HUES6 (cell line): Measurements from ENCODE around the gene ITGA11.

ENCODE experiments used
- H3K27ac ChIP-seq: 2 replicates; pipeline ENCODE4 v1.7.0; 2013; ENCODE audit warnings: low read depth, mild to moderate bottlenecking, low read length, inconsistent platforms
- H3K27me3 ChIP-seq: 2 replicates; pipeline ENCODE4 v1.6.1; 2013; ENCODE audit warnings: low read length; ENCODE audit not compliant: control insufficient read depth, insufficient read depth
- H3K36me3 ChIP-seq: 2 replicates; pipeline ENCODE4 v1.6.1; 2013; ENCODE audit warnings: low read length; ENCODE audit not compliant: control insufficient read depth, insufficient read depth
- H3K4me1 ChIP-seq: 2 replicates; pipeline ENCODE4 v1.6.1; 2013; ENCODE audit warnings: low read length; ENCODE audit not compliant: control insufficient read depth, insufficient read depth
- H3K4me3 ChIP-seq: 2 replicates; pipeline ENCODE4 v1.5.1; 2013; ENCODE audit warnings: low read depth, low read length
- H3K9ac ChIP-seq: one replicate; pipeline ENCODE4 v1.6.1; 2013; ENCODE audit warnings: mild to moderate bottlenecking, low read length
- H3K9me3 ChIP-seq: 2 replicates; pipeline ENCODE4 v1.6.1; 2013; ENCODE audit warnings: low read depth, low read length; ENCODE audit not compliant: control insufficient read depth, insufficient read depth

ITGA11 gene

GRCh38 chr15:68447209-68447608 is 15.2 kb upstream of the ITGA11 start:
- no peaks in the 10 kb centered on the region; the same call in 1 of the 2 replicates for H3K27me3 ChIP-seq
- H3K4me3 ChIP-seq, result no peak overlapping the region
- H3K36me3 ChIP-seq, result no peaks in the 10 kb centered on the region
- no peaks in the 10 kb centered on the region for H3K4me1 ChIP-seq
- H3K9ac ChIP-seq, result no peak overlapping the region
- H3K27ac ChIP-seq, result no peak overlapping the region
- H3K9me3 ChIP-seq, result no peaks in the 10 kb centered on the region

- no peak overlapping the region for H3K27ac ChIP-seq
- no peaks in the 10 kb centered on the region for H3K9me3 ChIP-seq
- no peaks in the 10 kb centered on the region for H3K36me3 ChIP-seq
- H3K27me3 ChIP-seq, result no peaks in the 10 kb centered on the region; the same call in 1 of the 2 replicates
- H3K4me1 ChIP-seq, result no peaks in the 10 kb centered on the region
- no peak overlapping the region for H3K9ac ChIP-seq
- no peak overlapping the region for H3K4me3 ChIP-seq
Observed at GRCh38 chr15:68445351-68445750, 13.4 kb upstream of the ITGA11 start.

- no peak overlapping the region for H3K27ac ChIP-seq
- no peak overlapping the region for H3K9ac ChIP-seq
- no peak overlapping the region for H3K4me3 ChIP-seq
- no peaks in the 10 kb centered on the region for H3K9me3 ChIP-seq
- no peaks in the 10 kb centered on the region for H3K4me1 ChIP-seq
- no peaks in the 10 kb centered on the region for H3K36me3 ChIP-seq
- H3K27me3 ChIP-seq, result peaks cover 7% of the 10 kb centered on the region
Observed at GRCh38 chr15:68444336-68444735, 12.4 kb upstream of the ITGA11 start.

DNA sequence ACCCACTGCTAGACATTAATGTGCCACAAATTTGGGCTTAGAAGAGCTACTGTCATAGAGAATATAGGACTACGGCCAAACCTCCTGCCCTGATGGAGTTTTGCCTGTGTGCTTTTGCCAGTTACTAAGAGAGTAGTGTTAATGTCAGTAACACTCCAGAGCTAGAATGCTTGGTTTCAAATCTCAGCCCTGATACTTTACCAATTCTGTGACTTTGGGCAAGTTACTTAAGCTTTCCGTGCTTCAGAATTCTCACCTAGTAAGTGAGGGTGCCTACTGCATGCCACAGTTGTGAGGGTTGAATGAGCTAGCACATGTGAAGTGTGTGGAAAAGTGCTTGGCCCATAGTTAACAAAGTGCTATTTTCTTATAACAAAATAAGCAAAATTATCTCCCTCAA is 10.9 kb upstream of the ITGA11 start:
- H3K27ac ChIP-seq, result no peak overlapping the region
- no peaks in the 10 kb centered on the region for H3K9me3 ChIP-seq
- no peak overlapping the region for H3K4me3 ChIP-seq
- no peak overlapping the region for H3K9ac ChIP-seq
- H3K36me3 ChIP-seq, result no peaks in the 10 kb centered on the region
- H3K27me3 ChIP-seq, result peaks cover 7% of the 10 kb centered on the region; the same call in 1 of the 2 replicates
- no peaks in the 10 kb centered on the region for H3K4me1 ChIP-seq

- no peak overlapping the region for H3K27ac ChIP-seq
- H3K27me3 ChIP-seq, result peaks cover 7% of the 10 kb centered on the region
- H3K9me3 ChIP-seq, result no peaks in the 10 kb centered on the region
- no peaks in the 10 kb centered on the region for H3K36me3 ChIP-seq
- H3K4me3 ChIP-seq, result no peak overlapping the region
- no peaks in the 10 kb centered on the region for H3K4me1 ChIP-seq
- no peak overlapping the region for H3K9ac ChIP-seq
Observed at GRCh38 chr15:68442041-68442440, 10.1 kb upstream of the ITGA11 start.

DNA sequence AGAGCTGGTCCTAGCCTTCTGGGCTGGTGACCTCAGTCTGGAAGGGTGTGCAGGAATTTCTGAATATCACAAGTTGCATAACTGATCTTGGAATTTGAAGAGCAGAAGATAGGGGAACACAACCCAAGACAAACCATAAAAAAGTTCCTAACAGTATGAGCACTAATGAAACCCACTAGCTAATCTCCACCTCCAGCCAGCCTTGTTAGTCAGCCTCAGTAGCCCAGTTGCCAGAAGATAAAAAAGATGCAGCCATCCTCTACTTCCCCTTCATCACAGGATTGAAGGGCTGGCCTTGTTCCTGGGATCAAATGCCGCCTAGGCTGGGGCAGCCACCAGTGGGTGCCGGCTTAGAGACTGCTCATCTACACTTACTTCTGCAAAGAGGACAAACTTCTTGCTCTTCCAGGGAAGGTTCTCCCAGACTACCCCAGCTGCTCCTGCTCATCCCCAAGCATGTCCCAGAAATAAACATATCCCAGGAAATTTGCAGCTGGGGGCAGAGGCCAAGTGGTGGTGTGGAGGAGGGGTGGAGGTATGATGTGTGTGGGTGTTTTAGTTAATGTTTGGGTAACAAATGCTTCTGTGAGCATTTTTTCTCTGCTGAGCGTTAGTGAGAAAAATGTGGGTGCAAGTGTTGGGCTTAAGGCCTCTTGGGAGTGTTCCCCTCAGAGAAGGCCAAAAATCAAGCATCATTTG is 9.2 kb upstream of the ITGA11 start:
- Histone ChIP-seq H3K27me3 (peaks cover 13% of the 10 kb centered on the region), H3K9me3 (no peaks in the 10 kb centered on the region), H3K4me1 (no peaks in the 10 kb centered on the region), H3K36me3 (no peaks in the 10 kb centered on the region), H3K9ac (no peak overlapping the region), H3K4me3 (no peak overlapping the region), H3K27ac (no peak overlapping the region)

DNA sequence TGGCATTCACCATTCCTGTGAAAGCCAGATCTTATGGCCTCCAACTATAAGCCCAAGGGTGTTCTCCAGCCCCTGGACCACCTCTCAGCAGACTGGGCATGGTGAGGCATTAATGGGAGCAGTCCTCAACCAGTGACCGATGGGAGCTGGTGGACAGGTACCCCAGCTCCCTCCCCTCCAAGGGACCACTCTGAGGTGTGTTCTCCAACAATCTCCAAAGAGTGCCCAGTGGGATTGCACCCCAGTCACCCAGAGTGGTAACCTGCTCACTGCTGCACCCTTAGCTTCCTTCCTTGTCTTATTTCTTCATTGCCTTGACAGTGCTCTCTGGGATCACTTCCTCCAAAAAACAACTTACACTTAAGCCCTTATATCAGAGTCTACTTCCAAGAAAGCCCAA is 8.2 kb upstream of the ITGA11 start:
- Histone ChIP-seq H3K9ac (no peak overlapping the region), H3K36me3 (no peaks in the 10 kb centered on the region)

DNA sequence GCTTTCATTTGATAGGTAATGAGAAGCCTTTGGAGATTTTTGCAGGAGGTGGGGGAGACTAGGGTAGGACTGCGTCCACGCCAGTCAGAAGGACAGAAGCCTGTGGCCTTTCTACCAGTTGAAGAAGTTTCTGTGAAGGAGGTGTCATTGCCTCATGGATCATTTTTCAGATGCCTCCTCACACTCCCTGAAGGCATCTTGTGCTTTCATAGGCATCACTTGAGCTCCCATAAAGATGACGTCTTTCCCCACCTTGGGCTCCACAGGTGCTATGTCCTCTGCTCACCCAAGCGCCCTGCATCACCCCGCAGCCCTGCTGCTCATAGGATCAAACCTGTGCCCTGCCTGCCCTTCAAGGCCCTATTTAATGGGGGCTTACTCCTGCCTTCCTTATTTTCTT is 7.5 kb upstream of the ITGA11 start:
- no peaks in the 10 kb centered on the region for H3K36me3 ChIP-seq
- H3K9ac ChIP-seq, result no peak overlapping the region
- H3K27me3 ChIP-seq, result peaks cover 23% of the 10 kb centered on the region
- H3K9me3 ChIP-seq, result no peaks in the 10 kb centered on the region
- H3K4me3 ChIP-seq, result no peak overlapping the region
- no peak overlapping the region for H3K27ac ChIP-seq
- no peaks in the 10 kb centered on the region for H3K4me1 ChIP-seq

More for the DNA sequence above, 8.2 kb upstream of the ITGA11 start:
- no peaks in the 10 kb centered on the region for H3K9me3 ChIP-seq
- H3K4me1 ChIP-seq, result no peaks in the 10 kb centered on the region
- peaks cover 17% of the 10 kb centered on the region for H3K27me3 ChIP-seq
- no peak overlapping the region for H3K27ac ChIP-seq
- no peak overlapping the region for H3K4me3 ChIP-seq

- Histone ChIP-seq H3K4me3 (no peak overlapping the region), H3K9ac (no peak overlapping the region), H3K36me3 (no peaks in the 10 kb centered on the region), H3K4me1 (no peaks in the 10 kb centered on the region), H3K27me3 (peaks cover 51% of the 10 kb centered on the region), H3K27ac (no peak overlapping the region), H3K9me3 (no peaks in the 10 kb centered on the region)
Observed at GRCh38 chr15:68436680-68437079, 4.7 kb upstream of the ITGA11 start.

- H3K4me1 ChIP-seq, result no peaks in the 10 kb centered on the region
- H3K27me3 ChIP-seq, result peaks cover 58% of the 10 kb centered on the region
- H3K27ac ChIP-seq, result no peak overlapping the region
- H3K4me3 ChIP-seq, result no peak overlapping the region
- no peak overlapping the region for H3K9ac ChIP-seq
- H3K36me3 ChIP-seq, result no peaks in the 10 kb centered on the region
- H3K9me3 ChIP-seq, result no peaks in the 10 kb centered on the region
Observed at GRCh38 chr15:68435966-68436365, 4.0 kb upstream of the ITGA11 start.

GRCh38 chr15:68434021-68434420 is 2.1 kb upstream of the ITGA11 start:
- Histone ChIP-seq H3K9ac (no peak overlapping the region), H3K36me3 (no peaks in the 10 kb centered on the region), H3K4me1 (no peaks in the 10 kb centered on the region), H3K9me3 (no peaks in the 10 kb centered on the region), H3K4me3 (no peak overlapping the region), H3K27me3 (peaks cover 70% of the 10 kb centered on the region), H3K27ac (no peak overlapping the region)
